SU-DHL-6 (cell line): ENCODE measurements around the gene PPFIA2.

ENCODE experiments used
- EZH2phosphoT487 ChIP-seq: fragments of 200-600 bp; sonication (generic), shearing (Covaris generic); conservative IDR thresholded peaks from 2 replicates; pipeline ENCODE4 v1.6.1; 2018; ENCODE audit warnings: mild to moderate bottlenecking, antibody characterized with exemption, low read length, moderate library complexity, mixed read lengths
- TF ChIP-seq, protein P1 (sequence below): fragments of 200-600 bp; sonication (generic); IDR thresholded peaks from one replicate; pipeline ENCODE4 v1.5.1; 2017; ENCODE audit warnings: antibody characterized with exemption, mild to moderate bottlenecking, low read length, moderate library complexity; ENCODE audit not compliant: insufficient read depth, poor library complexity, severe bottlenecking

DNA sequence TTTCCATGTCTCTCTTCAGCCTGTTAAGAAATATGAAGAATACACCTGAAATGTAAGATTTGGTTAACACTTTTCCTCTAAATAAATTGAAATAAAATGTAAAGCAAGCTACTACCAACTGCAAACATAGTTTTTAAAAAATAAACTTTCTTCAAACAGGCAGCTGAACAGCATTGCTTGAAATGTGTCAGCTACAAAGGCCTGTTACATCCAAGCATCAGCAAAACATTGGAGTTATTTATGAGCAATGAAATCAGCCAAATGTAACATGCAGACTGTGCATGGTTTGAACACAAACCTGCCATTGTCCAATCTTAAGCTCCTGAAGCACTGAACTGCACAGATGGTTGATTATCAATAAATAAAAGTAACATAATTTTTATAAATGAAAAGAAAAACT is 390.0 kb downstream of the PPFIA2 start:
- TF ChIP-seq, protein P1, sequence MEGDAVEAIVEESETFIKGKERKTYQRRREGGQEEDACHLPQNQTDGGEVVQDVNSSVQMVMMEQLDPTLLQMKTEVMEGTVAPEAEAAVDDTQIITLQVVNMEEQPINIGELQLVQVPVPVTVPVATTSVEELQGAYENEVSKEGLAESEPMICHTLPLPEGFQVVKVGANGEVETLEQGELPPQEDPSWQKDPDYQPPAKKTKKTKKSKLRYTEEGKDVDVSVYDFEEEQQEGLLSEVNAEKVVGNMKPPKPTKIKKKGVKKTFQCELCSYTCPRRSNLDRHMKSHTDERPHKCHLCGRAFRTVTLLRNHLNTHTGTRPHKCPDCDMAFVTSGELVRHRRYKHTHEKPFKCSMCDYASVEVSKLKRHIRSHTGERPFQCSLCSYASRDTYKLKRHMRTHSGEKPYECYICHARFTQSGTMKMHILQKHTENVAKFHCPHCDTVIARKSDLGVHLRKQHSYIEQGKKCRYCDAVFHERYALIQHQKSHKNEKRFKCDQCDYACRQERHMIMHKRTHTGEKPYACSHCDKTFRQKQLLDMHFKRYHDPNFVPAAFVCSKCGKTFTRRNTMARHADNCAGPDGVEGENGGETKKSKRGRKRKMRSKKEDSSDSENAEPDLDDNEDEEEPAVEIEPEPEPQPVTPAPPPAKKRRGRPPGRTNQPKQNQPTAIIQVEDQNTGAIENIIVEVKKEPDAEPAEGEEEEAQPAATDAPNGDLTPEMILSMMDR = no peak
- no peak for TF ChIP-seq EZH2phosphoT487
